SJSA1 (cell line): ENCODE data around the gene SLCO2A1. TPM values are rescaled to one million over a fixed set of nuclear protein-coding genes. Genes with fewer than 3 reads are reported as not detected.

Source experiments
- DNase-seq, 2 experiments: peaks; one replicate each; pipeline ENCODE4 v3.0.0-alpha.2; 2015 to 2020; ENCODE audit warnings: low spot score in 2 of 2, low read depth in 1 of 2
- H3K27ac ChIP-seq: fragments of 250-450 bp; sonication (Bioruptor Pico); 2 replicates; pipeline ENCODE4 v1.5.1; 2020; ENCODE audit warnings: mild to moderate bottlenecking, moderate library complexity
- H3K27me3 ChIP-seq: fragments of 250-450 bp; sonication (Bioruptor Pico); replicated peaks from 2 replicates; pipeline ENCODE4 v1.5.1; 2020; ENCODE audit warnings: mild to moderate bottlenecking, moderate library complexity
- H3K36me3 ChIP-seq: fragments of 250-450 bp; sonication (Bioruptor Pico); 2 replicates; pipeline ENCODE4 v1.5.1; 2020; ENCODE audit warnings: mild to moderate bottlenecking
- H3K4me1 ChIP-seq: fragments of 250-450 bp; sonication (Bioruptor Pico); replicated peaks from 2 replicates; pipeline ENCODE4 v1.6.1; 2021; ENCODE audit warnings: mild to moderate bottlenecking
- H3K4me3 ChIP-seq: fragments of 250-450 bp; sonication (Bioruptor Pico); 2 replicates; pipeline ENCODE4 v1.5.1; 2020; ENCODE audit warnings: mild to moderate bottlenecking
- H3K9me3 ChIP-seq: fragments of 250-450 bp; sonication (Bioruptor Pico); replicated peaks from 2 replicates; pipeline ENCODE4 v1.5.1; 2020; ENCODE audit warnings: mild to moderate bottlenecking
- total RNA-seq: library from RNA; depleted of rRNA; stranded (reverse); fragments of >200 nt; shearing (Covaris generic); gene quantifications from 2 replicates; pipeline ENCODE4 v1.2.3, GENCODE V29; 2014

The SLCO2A1 gene
- total RNA-seq, 1 experiment from 2014 or later: 0.16 TPM

- Histone ChIP-seq H3K36me3 (no peaks in the 10 kb centered on the region), H3K9me3 (no peaks in the 10 kb centered on the region), H3K4me3 (no peak overlapping the region), H3K4me1 (peaks cover 4% of the 10 kb centered on the region; the same call in 1 of the 2 replicates), H3K27me3 (no peaks in the 10 kb centered on the region), H3K27ac (no peak overlapping the region)
- DNase-seq: no peak
Observed at GRCh38 chr3:133983576-133984560, 45.9 kb downstream of the SLCO2A1 start.

- Histone ChIP-seq H3K27ac (no peak overlapping the region), H3K4me1 (peaks cover 4% of the 10 kb centered on the region; the same call in 1 of the 2 replicates), H3K4me3 (no peak overlapping the region), H3K27me3 (no peaks in the 10 kb centered on the region), H3K36me3 (no peaks in the 10 kb centered on the region), H3K9me3 (no peaks in the 10 kb centered on the region)
- DNase-seq: no peak
Observed at GRCh38 chr3:133983126-133983525, 46.6 kb downstream of the SLCO2A1 start.

DNA sequence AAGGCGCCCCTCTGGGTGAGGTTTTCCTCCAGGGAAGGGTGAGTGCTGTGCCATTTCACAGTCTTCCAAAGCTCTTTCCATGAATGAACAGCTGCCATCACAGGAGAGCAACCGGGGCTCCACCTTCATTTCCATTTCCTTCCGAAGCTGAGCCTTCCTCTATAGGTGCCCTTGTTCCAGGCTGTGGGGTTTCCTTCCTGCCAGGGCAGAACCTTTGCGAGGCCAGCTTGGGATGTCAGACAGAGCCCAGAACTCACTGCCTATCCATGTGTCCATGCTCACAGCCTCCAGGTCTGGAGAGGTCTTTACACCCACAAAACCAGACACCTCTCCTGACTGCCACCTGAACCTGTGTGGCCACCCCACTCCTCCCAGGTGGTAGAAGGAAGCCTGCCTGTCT lies 49.2 kb downstream of the SLCO2A1 start:
- no peaks in the 10 kb centered on the region for H3K4me1 ChIP-seq
- H3K9me3 ChIP-seq: no peaks in the 10 kb centered on the region
- no peak overlapping the region for H3K4me3 ChIP-seq
- no peaks in the 10 kb centered on the region for H3K36me3 ChIP-seq
- H3K27ac ChIP-seq: no peak overlapping the region
- H3K27me3 ChIP-seq: no peaks in the 10 kb centered on the region
- DNase-seq: no peak

- DNase-seq: no peak
- Histone ChIP-seq H3K4me1 (no peaks in the 10 kb centered on the region), H3K36me3 (no peaks in the 10 kb centered on the region), H3K4me3 (no peak overlapping the region), H3K9me3 (no peaks in the 10 kb centered on the region), H3K27me3 (no peaks in the 10 kb centered on the region), H3K27ac (no peak overlapping the region)
Observed at GRCh38 chr3:133980035-133980434, 49.7 kb downstream of the SLCO2A1 start.

GRCh38 chr3:133979553-133979952 lies 50.2 kb downstream of the SLCO2A1 start:
- no peaks in the 10 kb centered on the region for H3K4me1 ChIP-seq
- no peak overlapping the region for H3K4me3 ChIP-seq
- H3K9me3 ChIP-seq: no peaks in the 10 kb centered on the region
- no peaks in the 10 kb centered on the region for H3K27me3 ChIP-seq
- H3K36me3 ChIP-seq: no peaks in the 10 kb centered on the region
- no peak overlapping the region for H3K27ac ChIP-seq
- DNase-seq: no peak

- Histone ChIP-seq H3K9me3 (no peaks in the 10 kb centered on the region), H3K27me3 (no peaks in the 10 kb centered on the region), H3K36me3 (no peaks in the 10 kb centered on the region), H3K27ac (no peak overlapping the region), H3K4me3 (no peak overlapping the region), H3K4me1 (no peaks in the 10 kb centered on the region)
- no peak for DNase-seq
Observed at GRCh38 chr3:133977568-133977967, 52.2 kb downstream of the SLCO2A1 start.

- Histone ChIP-seq H3K9me3 (no peaks in the 10 kb centered on the region), H3K27me3 (no peaks in the 10 kb centered on the region), H3K27ac (no peak overlapping the region), H3K4me1 (no peaks in the 10 kb centered on the region), H3K4me3 (no peak overlapping the region), H3K36me3 (no peaks in the 10 kb centered on the region)
- DNase-seq: no peak
Observed at GRCh38 chr3:133973249-133973980, 56.3 kb downstream of the SLCO2A1 start.

- no peak overlapping the region for H3K4me3 ChIP-seq
- DNase-seq: no peak
- no peaks in the 10 kb centered on the region for H3K36me3 ChIP-seq
- H3K27ac ChIP-seq: no peak overlapping the region
- H3K27me3 ChIP-seq: no peaks in the 10 kb centered on the region
- no peaks in the 10 kb centered on the region for H3K4me1 ChIP-seq
- no peaks in the 10 kb centered on the region for H3K9me3 ChIP-seq
Observed at GRCh38 chr3:133972156-133972555, 57.6 kb downstream of the SLCO2A1 start.

GRCh38 chr3:133970916-133971315 lies 58.8 kb downstream of the SLCO2A1 start:
- Histone ChIP-seq H3K4me3 (no peak overlapping the region), H3K9me3 (no peaks in the 10 kb centered on the region)
- no peak for DNase-seq

DNA sequence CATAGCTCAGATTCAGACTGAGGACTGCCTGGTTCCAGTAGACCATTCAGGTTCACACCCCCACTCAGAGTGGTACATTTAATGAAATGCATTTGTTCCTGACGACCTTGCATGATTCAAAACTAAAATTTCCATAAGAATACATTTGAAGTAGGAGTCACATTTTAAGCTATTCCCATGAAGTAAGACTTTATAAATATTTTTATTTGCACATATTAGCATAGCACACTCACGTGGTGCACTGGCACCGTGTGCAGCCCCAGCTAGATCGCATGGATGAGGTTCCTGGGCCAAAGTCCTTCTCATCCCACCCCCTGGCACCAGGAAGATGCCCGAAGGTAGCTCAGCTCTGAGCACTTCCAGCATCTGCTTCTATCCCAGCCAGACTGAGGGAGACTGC lies 59.4 kb downstream of the SLCO2A1 start:
- H3K36me3 ChIP-seq: no peaks in the 10 kb centered on the region
- H3K9me3 ChIP-seq: no peaks in the 10 kb centered on the region
- no peaks in the 10 kb centered on the region for H3K27me3 ChIP-seq
- no peaks in the 10 kb centered on the region for H3K4me1 ChIP-seq
- no peak overlapping the region for H3K27ac ChIP-seq
- H3K4me3 ChIP-seq: no peak overlapping the region
- no peak for DNase-seq

More at GRCh38 chr3:133970916-133971315, 58.8 kb downstream of the SLCO2A1 start:
- Histone ChIP-seq H3K27me3 (no peaks in the 10 kb centered on the region), H3K4me1 (no peaks in the 10 kb centered on the region), H3K27ac (no peak overlapping the region), H3K36me3 (no peaks in the 10 kb centered on the region)

DNA sequence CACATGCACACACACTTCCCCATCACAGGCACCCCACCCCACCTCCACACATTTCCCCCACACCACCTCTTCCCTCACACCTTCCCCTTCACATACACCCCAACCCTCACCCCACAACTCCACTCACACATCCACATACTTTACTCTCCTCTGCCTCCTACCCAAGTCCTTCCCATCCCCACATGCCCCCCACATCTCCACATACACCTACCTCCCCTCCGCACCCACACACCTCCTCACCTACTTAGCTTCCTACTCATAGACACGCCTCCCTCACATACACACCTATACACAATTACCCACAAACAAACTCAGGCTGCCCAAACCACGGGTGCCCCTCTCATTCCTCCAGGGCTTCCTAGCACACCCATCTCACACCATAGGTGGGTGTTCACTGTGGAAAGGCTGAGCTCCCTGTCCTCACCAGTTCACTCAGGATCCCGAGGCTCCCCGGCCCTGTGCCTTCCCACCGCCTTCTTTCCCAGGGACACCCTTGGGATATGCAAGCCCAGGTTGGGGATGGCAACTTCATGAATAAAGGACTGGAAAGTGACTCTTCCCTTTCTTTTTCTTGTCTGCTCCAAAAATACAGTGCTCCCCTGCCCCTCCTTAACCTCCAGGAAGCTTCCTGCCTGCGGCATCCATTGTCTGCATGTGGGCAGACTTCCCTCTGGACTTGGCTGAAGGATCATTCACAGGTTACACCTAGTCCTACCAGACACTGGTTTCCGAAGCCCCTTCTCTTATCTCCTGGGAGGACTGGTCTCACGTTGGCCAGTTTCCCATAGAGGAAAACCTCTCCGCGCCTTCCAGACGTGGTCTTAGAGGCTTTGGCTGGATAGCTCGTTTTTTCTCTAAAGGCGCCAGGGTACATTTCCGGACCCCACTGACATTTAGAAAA lies 61.5 kb downstream of the SLCO2A1 start:
- Histone ChIP-seq H3K9me3 (no peaks in the 10 kb centered on the region), H3K4me1 (no peaks in the 10 kb centered on the region), H3K27me3 (no peaks in the 10 kb centered on the region), H3K27ac (no peak overlapping the region), H3K4me3 (no peak overlapping the region), H3K36me3 (no peaks in the 10 kb centered on the region)
- no peak for DNase-seq

GRCh38 chr3:133966954-133967353 lies 62.8 kb downstream of the SLCO2A1 start:
- Histone ChIP-seq H3K36me3 (no peaks in the 10 kb centered on the region), H3K4me3 (no peak overlapping the region), H3K9me3 (no peaks in the 10 kb centered on the region), H3K27ac (no peak overlapping the region), H3K27me3 (no peaks in the 10 kb centered on the region), H3K4me1 (no peaks in the 10 kb centered on the region)
- no peak for DNase-seq

GRCh38 chr3:133965906-133966305 lies 63.8 kb downstream of the SLCO2A1 start:
- Histone ChIP-seq H3K4me3 (no peak overlapping the region), H3K36me3 (no peaks in the 10 kb centered on the region), H3K27me3 (no peaks in the 10 kb centered on the region), H3K9me3 (no peaks in the 10 kb centered on the region), H3K27ac (no peak overlapping the region), H3K4me1 (no peaks in the 10 kb centered on the region)
- no peak for DNase-seq
